Measurements from ENCODE around the gene PDGFRB. TPM values are rescaled to one million over a fixed set of nuclear protein-coding genes. Genes with fewer than 3 reads are reported as not detected.
A peak's percentile ranks its signal among the peaks of the same experiment; 100 is the strongest.

The PDGFRB gene
- total RNA-seq, 1 donor from 2014 or later = 341 TPM

- Histone ChIP-seq H3K27ac (peak overlapping the region; percentile 72 to 75), H3K27me3 (no peaks in the 10 kb centered on the region), H3K4me1 (peaks cover 9 to 11% of the 10 kb centered on the region in 2 donors), H3K4me3 (no peak overlapping the region), H3K9me3 (no peaks in the 10 kb centered on the region), H3K36me3 (peaks cover 41 to 55% of the 10 kb centered on the region in 2 donors)
- TF ChIP-seq, protein P1, sequence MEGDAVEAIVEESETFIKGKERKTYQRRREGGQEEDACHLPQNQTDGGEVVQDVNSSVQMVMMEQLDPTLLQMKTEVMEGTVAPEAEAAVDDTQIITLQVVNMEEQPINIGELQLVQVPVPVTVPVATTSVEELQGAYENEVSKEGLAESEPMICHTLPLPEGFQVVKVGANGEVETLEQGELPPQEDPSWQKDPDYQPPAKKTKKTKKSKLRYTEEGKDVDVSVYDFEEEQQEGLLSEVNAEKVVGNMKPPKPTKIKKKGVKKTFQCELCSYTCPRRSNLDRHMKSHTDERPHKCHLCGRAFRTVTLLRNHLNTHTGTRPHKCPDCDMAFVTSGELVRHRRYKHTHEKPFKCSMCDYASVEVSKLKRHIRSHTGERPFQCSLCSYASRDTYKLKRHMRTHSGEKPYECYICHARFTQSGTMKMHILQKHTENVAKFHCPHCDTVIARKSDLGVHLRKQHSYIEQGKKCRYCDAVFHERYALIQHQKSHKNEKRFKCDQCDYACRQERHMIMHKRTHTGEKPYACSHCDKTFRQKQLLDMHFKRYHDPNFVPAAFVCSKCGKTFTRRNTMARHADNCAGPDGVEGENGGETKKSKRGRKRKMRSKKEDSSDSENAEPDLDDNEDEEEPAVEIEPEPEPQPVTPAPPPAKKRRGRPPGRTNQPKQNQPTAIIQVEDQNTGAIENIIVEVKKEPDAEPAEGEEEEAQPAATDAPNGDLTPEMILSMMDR (IDR thresholded peaks at IDR 0.05) = no peak
- peak in 1 of 2 donors; percentile 61 for DNase-seq (ENCODE audit: low spot score in 2 of 2)
- intact Hi-C loops (cut with DNase I) = loop anchor here (5.0 to 10.0 kb wide), 2 partner anchors 112 to 279 kb away; partner anchors contain the start of genes HMGXB3 and TIGD6
Observed at GRCh38 chr5:150114102-150114641, 41.5 kb downstream of the PDGFRB start.

GRCh38 chr5:150113047-150113744 is 42.4 kb downstream of the PDGFRB start:
- peak overlapping the region; percentile 72 to 75 for H3K27ac ChIP-seq

GRCh38 chr5:150112201-150113046 is 43.2 kb downstream of the PDGFRB start:
- no peaks in the 10 kb centered on the region for H3K27me3 ChIP-seq
- peak overlapping the region; percentile 72 to 75 for H3K27ac ChIP-seq
- H3K4me1 ChIP-seq = peaks cover 9 to 11% of the 10 kb centered on the region in 2 donors
- no peak overlapping the region for H3K4me3 ChIP-seq
- H3K36me3 ChIP-seq = peaks cover 24 to 37% of the 10 kb centered on the region in 2 donors
- no peaks in the 10 kb centered on the region for H3K9me3 ChIP-seq
- intact Hi-C loops (cut with DNase I) = loop anchor here (5.0 to 10.0 kb wide), 2 partner anchors 110 to 278 kb away; partner anchors contain the start of genes HMGXB3 and TIGD6
- TF ChIP-seq, protein P1 (IDR thresholded peaks at IDR 0.05) = no peak
- DNase-seq (ENCODE audit: low spot score in 2 of 2) = peak; percentile 56 to 89

More at GRCh38 chr5:150113047-150113744, 42.4 kb downstream of the PDGFRB start:
- Histone ChIP-seq H3K36me3 (peaks cover 31 to 45% of the 10 kb centered on the region in 2 donors), H3K4me3 (no peak overlapping the region), H3K4me1 (peaks cover 9 to 11% of the 10 kb centered on the region in 2 donors), H3K9me3 (no peaks in the 10 kb centered on the region), H3K27me3 (no peaks in the 10 kb centered on the region)
- intact Hi-C loops (cut with DNase I) = loop anchor here (5.0 to 10.0 kb wide), 2 partner anchors 111 to 278 kb away; partner anchors contain the start of genes HMGXB3 and TIGD6
- no peak for DNase-seq (ENCODE audit: low spot score in 2 of 2)
- TF ChIP-seq, protein P1 (IDR thresholded peaks at IDR 0.05) = no peak

GRCh38 chr5:150111122-150111521 is 44.5 kb downstream of the PDGFRB start:
- DNase-seq (ENCODE audit: low spot score in 2 of 2) = no peak
- Histone ChIP-seq H3K27ac (peak overlapping the region in 1 of 2 donors; percentile 11), H3K4me3 (no peak overlapping the region), H3K4me1 (peaks cover 9 to 11% of the 10 kb centered on the region in 2 donors), H3K36me3 (peaks cover 11 to 24% of the 10 kb centered on the region in 2 donors), H3K9me3 (no peaks in the 10 kb centered on the region), H3K27me3 (no peaks in the 10 kb centered on the region)
- intact Hi-C loops (cut with DNase I) = loop anchor here (5.0 to 10.0 kb wide), 2 partner anchors 109 to 276 kb away; partner anchors contain the start of genes HMGXB3 and TIGD6
- TF ChIP-seq, protein P1 (IDR thresholded peaks at IDR 0.05) = no peak

- H3K27me3 ChIP-seq = no peaks in the 10 kb centered on the region
- TF ChIP-seq, protein P1 (IDR thresholded peaks at IDR 0.05) = no peak
- H3K4me3 ChIP-seq = no peak overlapping the region
- no peak overlapping the region for H3K27ac ChIP-seq
- H3K36me3 ChIP-seq = peaks cover 5 to 12% of the 10 kb centered on the region in 2 donors
- H3K4me1 ChIP-seq = peaks cover 9 to 11% of the 10 kb centered on the region in 2 donors
- no peak for DNase-seq (ENCODE audit: low spot score in 2 of 2)
- intact Hi-C loops (cut with DNase I) = loop anchor here (5.0 to 10.0 kb wide), 2 partner anchors 108 to 275 kb away; partner anchors contain the start of genes HMGXB3 and TIGD6
- no peaks in the 10 kb centered on the region for H3K9me3 ChIP-seq
Observed at GRCh38 chr5:150109921-150110320, 45.7 kb downstream of the PDGFRB start.

Data from ascending aorta (tissue), 2 donors.